CD8-positive, alpha-beta memory T cell (primary cell): ENCODE data around the gene LPCAT1. TPM values are rescaled to one million over a fixed set of nuclear protein-coding genes. Genes with fewer than 3 reads are reported as not detected.
"Not testable (repeated sequence)": the region's sequence is repeated elsewhere in the genome, so short reads cannot be mapped to it uniquely, and the experiment has no call there.

Experiments used
- CTCF ChIA-PET: fragments of 350-600 bp; sonication (Branson Sonifier 250); formaldehyde crosslinking; loops from one replicate; lab custom pipeline; 2021; ENCODE audit warnings: antibody characterized with exemption; lab: Charles Lee
- POLR2A ChIA-PET: fragments of 350-600 bp; sonication (Branson Sonifier 250); formaldehyde crosslinking; loops from one replicate; lab custom pipeline; 2021; ENCODE audit warnings: antibody characterized with exemption; lab: Charles Lee
- DNase-seq, 5 donors: peaks; one replicate each; pipeline versions ENCODE4 v3.0.0 to v3.0.0-alpha.2; 2020 to 2022; ENCODE audit warnings: mixed read lengths in 1 of 5
- H3K27ac ChIP-seq: one replicate; pipeline ENCODE4 v1.7.0; 2013; ENCODE audit warnings: low read depth, mild to moderate bottlenecking, low read length, moderate library complexity
- H3K27me3 ChIP-seq: 2 replicates; pipeline ENCODE4 v1.7.0; 2013; ENCODE audit warnings: low read length, mild to moderate bottlenecking; ENCODE audit not compliant: insufficient read depth, poor library complexity, severe bottlenecking
- H3K36me3 ChIP-seq: 2 replicates; pipeline ENCODE4 v1.7.0; 2013; ENCODE audit warnings: mild to moderate bottlenecking, low read length, moderate library complexity; ENCODE audit not compliant: insufficient read depth
- H3K4me1 ChIP-seq: 2 replicates; pipeline ENCODE4 v1.7.0; 2013; ENCODE audit warnings: mild to moderate bottlenecking, low read length, moderate library complexity; ENCODE audit not compliant: insufficient read depth
- H3K4me3 ChIP-seq: 2 replicates; pipeline ENCODE4 v1.7.0; 2013; ENCODE audit warnings: mild to moderate bottlenecking, low read length
- H3K9me3 ChIP-seq: 2 replicates; pipeline ENCODE4 v1.7.0; 2013; ENCODE audit warnings: mild to moderate bottlenecking, low read length
- H3K27ac Mint-ChIP-seq, 8 donors: one replicate each; pipeline ENCODE4 v1.8.0; 2020 to 2021; ENCODE audit warnings: mixed read lengths in 8 of 8, mild to moderate bottlenecking in 6 of 8, inconsistent platforms in 3 of 8, moderate library complexity in 3 of 8
- H3K27me3 Mint-ChIP-seq, 2 donors: one replicate each; pipeline ENCODE4 v1.8.0; 2020 to 2021; ENCODE audit warnings: mixed read lengths in 2 of 2, mild to moderate bottlenecking in 1 of 2, moderate library complexity in 1 of 2
- H3K36me3 Mint-ChIP-seq, 3 donors: one replicate each; pipeline ENCODE4 v1.8.0; 2020 to 2021; ENCODE audit warnings: mixed read lengths in 3 of 3, inconsistent platforms in 1 of 3, mild to moderate bottlenecking in 1 of 3
- H3K4me1 Mint-ChIP-seq, 3 donors: one replicate each; pipeline ENCODE4 v1.8.0; 2020 to 2021; ENCODE audit warnings: mixed read lengths in 3 of 3, inconsistent platforms in 1 of 3, mild to moderate bottlenecking in 1 of 3
- H3K4me3 Mint-ChIP-seq, 7 donors: one replicate each; pipeline ENCODE4 v1.8.0; 2020 to 2021; ENCODE audit warnings: mixed read lengths in 7 of 7, mild to moderate bottlenecking in 6 of 7, moderate library complexity in 4 of 7, inconsistent platforms in 2 of 7
- H3K9me3 Mint-ChIP-seq, 5 donors: one replicate each; pipeline ENCODE4 v1.8.0; 2020 to 2022; ENCODE audit warnings: mixed read lengths in 5 of 5, mild to moderate bottlenecking in 3 of 5, moderate library complexity in 2 of 5, inconsistent platforms in 1 of 5
- polyA plus RNA-seq: library from polyadenylated mRNA; unstranded; fragments of 300-500 nt; fragmentation: Illumina TruSeq; gene quantifications from one replicate; pipeline ENCODE4 v1.2.3, GENCODE V29; 2021
- total RNA-seq, 2 experiments: library from RNA; stranded (reverse); gene quantifications; one replicate each; pipeline ENCODE4 v1.2.3, GENCODE V29; 2021

Gene LPCAT1
- total and polyA plus RNA-seq, 3 experiments from 2014 or later: 92.5 to 101 (median 95.9) TPM

- peaks cover 8 to 18% (median 18%) of the 10 kb centered on the region in 5 donors for H3K9me3 Mint-ChIP-seq
- H3K4me1 ChIP-seq, H3K4me3 Mint-ChIP-seq, H3K4me1 Mint-ChIP-seq, POLR2A ChIA-PET, H3K36me3 ChIP-seq, H3K27me3 ChIP-seq, CTCF ChIA-PET, H3K27ac Mint-ChIP-seq, H3K27ac ChIP-seq, H3K4me3 ChIP-seq, DNase-seq, H3K9me3 ChIP-seq: not testable (repeated sequence)
- peaks cover 0 to 19% (median 0%) of the 10 kb centered on the region in 3 donors for H3K36me3 Mint-ChIP-seq
- H3K27me3 Mint-ChIP-seq: peaks cover 7 to 15% of the 10 kb centered on the region in 2 donors
These were observed 101.2 kb downstream of the LPCAT1 start for GRCh38 chr5:1422522-1422921.

GRCh38 chr5:1421521-1422341, 102.0 kb downstream of the LPCAT1 start:
- Mint-ChIP-seq H3K27ac (no peak overlapping the region), H3K27me3 (peaks cover 7 to 15% of the 10 kb centered on the region in 2 donors), H3K9me3 (peaks cover 2 to 13% (median 11%) of the 10 kb centered on the region in 5 donors), H3K4me3 (no peak overlapping the region), H3K4me1 (no peaks in the 10 kb centered on the region), H3K36me3 (peaks cover 0 to 13% (median 0%) of the 10 kb centered on the region in 3 donors)
- CTCF ChIA-PET: no interaction called here
- H3K36me3 ChIP-seq: no peaks in the 10 kb centered on the region
- H3K27me3 ChIP-seq: no peaks in the 10 kb centered on the region
- H3K9me3 ChIP-seq: no peaks in the 10 kb centered on the region
- H3K27ac ChIP-seq: no peak overlapping the region
- no peak overlapping the region for H3K4me3 ChIP-seq
- POLR2A ChIA-PET: no interaction called here
- peak in 1 of 5 donors; percentile 39 for DNase-seq
- H3K4me1 ChIP-seq: no peaks in the 10 kb centered on the region

- POLR2A ChIA-PET: no interaction called here
- Mint-ChIP-seq H3K27me3 (peaks cover 6 to 13% of the 10 kb centered on the region in 2 donors), H3K9me3 (peaks cover 0 to 2% (median 0%) of the 10 kb centered on the region in 5 donors), H3K36me3 (peaks cover 0 to under 1% (median 0%) of the 10 kb centered on the region in 3 donors), H3K27ac (no peak overlapping the region), H3K4me1 (no peaks in the 10 kb centered on the region), H3K4me3 (no peak overlapping the region)
- DNase-seq: peak in 1 of 5 donors; percentile 44
- CTCF ChIA-PET: no interaction called here
- H3K27me3 ChIP-seq: no peaks in the 10 kb centered on the region
- H3K4me1 ChIP-seq: no peaks in the 10 kb centered on the region
- no peaks in the 10 kb centered on the region for H3K36me3 ChIP-seq
- H3K9me3 ChIP-seq: no peaks in the 10 kb centered on the region
- H3K4me3 ChIP-seq: no peak overlapping the region
- no peak overlapping the region for H3K27ac ChIP-seq
These were observed 103.3 kb downstream of the LPCAT1 start for GRCh38 chr5:1420211-1421195.

- Histone ChIP-seq H3K9me3 (no peaks in the 10 kb centered on the region), H3K27me3 (no peaks in the 10 kb centered on the region), H3K4me3 (no peak overlapping the region), H3K27ac (no peak overlapping the region), H3K36me3 (no peaks in the 10 kb centered on the region), H3K4me1 (no peaks in the 10 kb centered on the region)
- Mint-ChIP-seq H3K9me3 (no peaks in the 10 kb centered on the region), H3K4me1 (no peaks in the 10 kb centered on the region), H3K36me3 (no peaks in the 10 kb centered on the region), H3K27me3 (peaks cover 6 to 11% of the 10 kb centered on the region in 2 donors), H3K27ac (no peak overlapping the region), H3K4me3 (no peak overlapping the region)
- ChIA-PET CTCF (no interaction called here), POLR2A (no interaction called here)
- no peak for DNase-seq
These were observed 104.1 kb downstream of the LPCAT1 start for GRCh38 chr5:1419476-1420210.

GRCh38 chr5:1418921-1419280, 104.9 kb downstream of the LPCAT1 start:
- Mint-ChIP-seq H3K27ac (no peak overlapping the region), H3K36me3 (no peaks in the 10 kb centered on the region), H3K27me3 (peaks cover 1 to 7% of the 10 kb centered on the region in 2 donors), H3K4me3 (no peak overlapping the region), H3K9me3 (no peaks in the 10 kb centered on the region), H3K4me1 (no peaks in the 10 kb centered on the region)
- Histone ChIP-seq H3K4me1 (no peaks in the 10 kb centered on the region), H3K27ac (no peak overlapping the region), H3K27me3 (no peaks in the 10 kb centered on the region), H3K4me3 (no peak overlapping the region), H3K36me3 (no peaks in the 10 kb centered on the region), H3K9me3 (no peaks in the 10 kb centered on the region)
- CTCF ChIA-PET: interaction anchor here (0.9 kb wide), 1 partner anchor 39 kb away, joined by 3 read pairs; no protein-coding TSS in a partner anchor
- DNase-seq: no peak
- POLR2A ChIA-PET: no interaction called here

GRCh38 chr5:1418238-1418920, 105.4 kb downstream of the LPCAT1 start:
- no peak for DNase-seq
- POLR2A ChIA-PET: no interaction called here
- peaks cover 1 to 7% of the 10 kb centered on the region in 2 donors for H3K27me3 Mint-ChIP-seq
- H3K4me3 Mint-ChIP-seq: no peak overlapping the region
- Histone ChIP-seq H3K36me3 (no peaks in the 10 kb centered on the region), H3K4me3 (no peak overlapping the region), H3K9me3 (no peaks in the 10 kb centered on the region), H3K27me3 (no peaks in the 10 kb centered on the region), H3K27ac (no peak overlapping the region), H3K4me1 (no peaks in the 10 kb centered on the region)
- no peaks in the 10 kb centered on the region for H3K9me3 Mint-ChIP-seq
- H3K4me1 Mint-ChIP-seq: no peaks in the 10 kb centered on the region
- no peaks in the 10 kb centered on the region for H3K36me3 Mint-ChIP-seq
- H3K27ac Mint-ChIP-seq: no peak overlapping the region
- CTCF ChIA-PET: interaction anchor here (0.9 kb wide), 1 partner anchor 38 kb away, joined by 3 read pairs; no protein-coding TSS in a partner anchor

GRCh38 chr5:1417586-1418225, 106.1 kb downstream of the LPCAT1 start:
- Histone ChIP-seq H3K36me3 (no peaks in the 10 kb centered on the region), H3K9me3 (no peaks in the 10 kb centered on the region), H3K27me3 (no peaks in the 10 kb centered on the region), H3K4me1 (no peaks in the 10 kb centered on the region), H3K4me3 (no peak overlapping the region), H3K27ac (no peak overlapping the region)
- H3K36me3 Mint-ChIP-seq: no peaks in the 10 kb centered on the region
- POLR2A ChIA-PET: no interaction called here
- peak in 1 of 5 donors; percentile 33 for DNase-seq
- CTCF ChIA-PET: no interaction called here
- no peaks in the 10 kb centered on the region for H3K4me1 Mint-ChIP-seq
- no peaks in the 10 kb centered on the region for H3K9me3 Mint-ChIP-seq
- H3K27ac Mint-ChIP-seq: no peak overlapping the region
- H3K4me3 Mint-ChIP-seq: no peak overlapping the region
- H3K27me3 Mint-ChIP-seq: peaks cover 1 to 13% of the 10 kb centered on the region in 2 donors
